HG03097 (cell line): ENCODE results near the gene AREL1.

Source experiments
- ATAC-seq: cut with Tn5 transposase; IDR thresholded peaks from one replicate; pipeline ENCODE4 v1.9.1; 2021; ENCODE audit not compliant: unreplicated experiment, low FRiP score

AREL1 gene

DNA sequence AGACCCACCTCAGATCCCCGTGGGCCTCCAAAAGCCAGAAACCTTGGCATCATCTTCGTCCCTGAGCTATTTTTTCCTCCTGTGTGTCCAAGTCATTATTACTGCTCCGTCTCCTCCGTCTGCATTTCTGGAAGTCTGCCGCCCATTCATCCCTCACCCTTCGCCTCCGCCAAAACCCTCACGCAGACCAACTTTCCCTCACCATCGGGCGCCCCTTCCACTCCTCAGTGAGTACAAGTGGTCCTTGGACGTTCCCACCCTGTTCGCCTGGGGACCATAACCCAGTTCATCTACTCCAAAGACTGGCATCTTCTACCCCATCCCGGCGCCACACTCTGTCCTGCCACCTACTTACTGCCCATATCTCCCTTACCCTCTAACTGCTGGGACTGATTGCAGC lies 97.1 kb downstream of the AREL1 start:
- no peak for ATAC-seq

- no peak for ATAC-seq
Measured at GRCh38 chr14:74614508-74615495, 98.1 kb downstream of the AREL1 start.

DNA sequence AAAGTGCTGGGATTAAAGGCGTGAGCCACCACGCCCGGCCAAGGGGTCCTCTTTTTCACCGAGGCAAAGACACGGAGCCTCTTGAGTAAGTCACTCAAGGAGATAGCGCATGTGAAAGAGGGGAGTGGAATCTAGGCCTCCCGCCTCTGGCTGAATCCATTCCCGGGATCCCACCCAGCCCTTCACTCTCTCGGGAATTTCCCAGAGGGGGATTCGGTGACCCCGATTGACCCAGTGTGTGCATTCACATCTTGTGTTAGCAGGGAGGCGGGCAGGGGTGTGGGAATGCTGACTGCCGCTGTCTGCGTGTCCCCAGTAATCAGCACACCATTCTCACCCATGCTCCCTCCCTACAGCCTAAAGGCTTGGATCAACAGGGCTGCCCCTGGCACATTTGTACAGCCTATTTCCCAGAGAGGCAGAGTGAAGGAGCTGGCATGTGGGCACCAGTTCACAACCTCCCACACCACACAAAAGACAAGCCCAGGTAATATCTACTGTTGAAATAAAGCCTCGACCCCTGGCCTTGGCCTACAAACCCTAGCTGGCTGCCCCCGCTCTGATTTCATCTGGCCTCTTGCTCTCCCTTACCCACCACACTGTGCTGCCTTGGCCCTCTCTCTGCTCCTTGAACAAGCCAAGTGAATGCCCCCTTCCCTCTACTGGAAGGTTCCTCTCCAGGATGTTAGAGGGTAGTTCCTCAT lies 99.5 kb downstream of the AREL1 start:
- ATAC-seq, result no peak

DNA sequence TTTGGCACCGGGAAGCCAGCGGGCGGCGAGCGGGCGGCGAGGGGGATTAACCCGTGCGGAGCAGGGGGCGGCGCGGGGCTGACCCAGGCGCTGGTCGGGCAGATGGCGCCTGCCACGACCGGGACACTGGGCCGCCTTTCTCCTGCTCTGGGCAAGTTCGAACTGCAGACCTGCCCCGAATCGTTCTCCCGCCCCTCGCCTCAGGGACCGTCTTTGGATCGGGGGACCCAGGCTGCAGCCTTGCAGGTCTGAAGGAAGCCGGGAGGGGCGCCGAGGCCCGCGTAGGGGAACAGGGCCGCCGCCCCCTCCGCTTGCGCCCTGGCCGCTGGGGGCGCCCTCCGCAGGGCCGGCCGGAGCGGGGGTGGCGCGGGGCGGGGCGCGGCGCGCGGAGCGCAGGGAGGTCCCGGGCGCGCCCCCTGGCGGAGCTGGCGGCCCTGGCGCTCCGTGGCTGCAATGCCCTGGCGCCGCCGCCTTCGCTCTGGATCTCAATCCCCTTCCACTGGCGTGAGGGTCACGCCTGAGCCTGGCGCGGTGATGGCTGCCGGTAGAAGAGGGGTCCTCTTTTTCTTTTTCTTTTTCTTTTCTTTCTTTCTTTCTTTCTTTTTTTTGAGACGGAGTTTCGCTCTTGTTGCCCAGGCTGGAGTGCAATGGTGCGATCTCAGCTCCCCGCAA lies 100.4 kb downstream of the AREL1 start:
- no peak for ATAC-seq

DNA sequence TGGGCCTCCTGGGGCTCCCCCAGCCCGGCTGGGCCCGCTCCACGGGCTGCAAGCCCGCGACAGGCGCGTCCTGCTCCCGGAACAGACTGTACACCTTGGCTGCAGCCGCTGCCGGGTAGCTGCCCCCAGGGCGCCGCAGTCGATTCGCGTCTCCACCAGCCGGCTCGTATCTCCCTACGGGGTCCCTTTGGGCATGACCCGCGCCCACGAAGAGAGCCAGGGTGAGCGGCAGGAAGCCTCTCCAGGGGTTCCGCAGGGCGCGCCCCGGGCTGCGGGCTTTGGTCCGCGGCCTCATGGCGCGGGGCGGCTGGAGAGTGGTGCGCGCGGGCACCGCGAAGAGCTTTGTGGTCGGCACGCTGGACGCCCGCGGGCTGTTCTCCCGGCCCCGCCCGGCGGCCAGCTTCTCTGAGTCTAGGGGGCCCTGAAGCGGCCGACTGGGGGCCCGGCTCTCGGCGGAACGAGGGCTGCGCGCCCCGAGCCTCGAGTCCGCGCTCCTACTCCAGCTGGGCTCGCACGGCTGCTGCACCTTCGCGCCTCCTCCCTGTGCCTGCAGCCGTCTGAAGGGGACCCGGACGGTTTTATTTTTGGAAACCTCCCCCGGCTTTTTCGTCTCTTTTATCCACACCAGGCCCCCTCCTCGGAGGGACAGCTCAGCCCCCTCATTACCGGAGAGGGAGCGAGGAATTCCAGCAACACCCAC lies 101.1 kb downstream of the AREL1 start, which contains the start of gene LTBP2:
Gene LTBP2 (minus strand): TSS at position 588 of the 700 bp plus-strand sequence. CDS start 293 bp downstream, at position 295.
- no peak for ATAC-seq
